K562 (cell line): ENCODE data around the gene RTP5. TPM values are rescaled to one million over a fixed set of nuclear protein-coding genes. Genes with fewer than 3 reads are reported as not detected.

Experiments used
- ATAC-seq: fragments of 200-7000 bp; cut with Tn5 transposase; 3 replicates; pipeline ENCODE4 v1.9.1; 2020; ENCODE audit warnings: moderate library complexity
- BruUV-seq: library from RNA; stranded (reverse); fragments of 400-500 nt; replicated peaks from 2 replicates; lab custom pipeline; 2021; lab: Mats Ljungman, UMichigan
- CTCF ChIA-PET: fragments of 300-600 bp; formaldehyde crosslinking; extraction: SDS; loops from one replicate; lab custom pipeline; 2021; ENCODE audit warnings: low intra/inter-chr PET ratio; lab: Yijun Ruan, JAX
- POLR2A ChIA-PET: fragments of 300-600, 350-650 bp; sonication (Branson Sonifier 250); formaldehyde crosslinking; extraction: SDS; loops from one replicate; lab custom pipeline; 2021; ENCODE audit warnings: antibody characterized with exemption, inconsistent platforms; lab: Yijun Ruan, JAX
- DNase-seq, 4 experiments: peaks; one replicate each; pipeline versions ENCODE4 v3.0.0 to v3.0.0-alpha.2; 2011 to 2018; ENCODE audit warnings: low spot score in 3 of 4, mixed read lengths in 3 of 4; ENCODE audit errors: extremely low read depth in 1 of 4
- FAIRE-seq: peaks from 2 replicates; lab custom pipeline; 2011; peaks lifted over from hg19 to GRCh38; lab: Jason Lieb, UNC
- H2AFZ ChIP-seq: 2 replicates; pipeline ENCODE4 v1.6.0; 2011; ENCODE audit warnings: low read depth, low read length, control low read depth, inconsistent platforms
- H3K27ac ChIP-seq: fragments of 200-600 bp; 3 replicates; pipeline ENCODE4 v1.8.0; 2011; ENCODE audit warnings: low read depth, mild to moderate bottlenecking, control low read depth, inconsistent platforms, low read length, moderate library complexity, mixed read lengths; ENCODE audit errors: extremely low read depth
- H3K27me3 ChIP-seq, 2 experiments: fragments of 300-600 bp in 1 of 2; 2 replicates in 1 of 2; 3 replicates in 1 of 2; pipeline versions ENCODE4 v1.6.0 to v1.8.0; 2011; ENCODE audit warnings: inconsistent platforms in 2 of 2, low read length in 2 of 2, mild to moderate bottlenecking in 1 of 2, mixed read lengths in 1 of 2, moderate library complexity in 1 of 2; ENCODE audit not compliant: control insufficient read depth in 2 of 2, insufficient read depth in 2 of 2
- H3K36me3 ChIP-seq: fragments of 300-600 bp; 3 replicates; pipeline ENCODE4 v1.8.0; 2011; ENCODE audit warnings: mild to moderate bottlenecking, low read length, inconsistent platforms; ENCODE audit not compliant: control insufficient read depth, insufficient read depth
- H3K4me1 ChIP-seq, 2 experiments: fragments of 200-600 bp in 1 of 2; replicated peaks in 1 of 2; 2 replicates in 1 of 2; 3 replicates in 1 of 2; pipeline versions ENCODE4 v1.5.1 to v1.8.0; 2011; ENCODE audit warnings: inconsistent platforms in 2 of 2, low read length in 2 of 2, mild to moderate bottlenecking in 1 of 2, mixed read lengths in 1 of 2, moderate library complexity in 1 of 2; ENCODE audit not compliant: control insufficient read depth in 2 of 2, insufficient read depth in 2 of 2
- H3K4me2 ChIP-seq: 2 replicates; pipeline ENCODE4 v1.6.1; 2011; ENCODE audit warnings: low read length, control low read depth, inconsistent platforms, mixed read lengths; ENCODE audit not compliant: insufficient read depth
- H3K4me3 ChIP-seq: fragments of 200-600 bp; sonication (generic), shearing (Covaris generic); 2 replicates; pipeline ENCODE4 v1.5.1; 2016; ENCODE audit warnings: control low read depth, inconsistent platforms
- H3K79me2 ChIP-seq: fragments of 200-600 bp; 3 replicates; pipeline ENCODE4 v1.8.0; 2011; ENCODE audit warnings: low read length, inconsistent platforms; ENCODE audit not compliant: control insufficient read depth, insufficient read depth
- H3K9ac ChIP-seq, 2 experiments: 2 replicates each; pipeline versions ENCODE4 v1.6.0 to v1.6.1; 2011; ENCODE audit warnings: low read depth in 2 of 2, low read length in 2 of 2, control low read depth in 1 of 2, inconsistent platforms in 1 of 2, mild to moderate bottlenecking in 1 of 2, mixed read lengths in 1 of 2; ENCODE audit not compliant: insufficient read depth in 1 of 2
- H3K9me1 ChIP-seq: one replicate; pipeline ENCODE4 v1.6.0; 2011; ENCODE audit warnings: inconsistent platforms, mild to moderate bottlenecking, low read length, moderate library complexity; ENCODE audit not compliant: control insufficient read depth, insufficient read depth
- H3K9me3 ChIP-seq: replicated peaks from 2 replicates; pipeline ENCODE4 v1.5.1; 2011; ENCODE audit warnings: low read depth, low read length, inconsistent platforms; ENCODE audit not compliant: control insufficient read depth, insufficient read depth
- H4K20me1 ChIP-seq: replicated peaks from 2 replicates; pipeline ENCODE4 v1.6.1; 2011; ENCODE audit warnings: low read length, inconsistent platforms, mixed read lengths; ENCODE audit not compliant: control insufficient read depth, insufficient read depth
- BRD9 ChIP-seq: fragments of 450-650 bp; IDR thresholded peaks from 2 replicates; pipeline ENCODE4 v1.6.1; 2018; ENCODE audit warnings: low read depth; ENCODE audit not compliant: partially characterized antibody
- CBX2 ChIP-seq: fragments of 200-600 bp; sonication (generic); IDR thresholded peaks from one replicate; pipeline ENCODE4 v1.6.1; 2012; ENCODE audit warnings: mild to moderate bottlenecking, low read length, inconsistent platforms; ENCODE audit not compliant: insufficient read depth, poor library complexity, severe bottlenecking
- ELF2 ChIP-seq: fragments of 250-450 bp; sonication (Bioruptor Pico); IDR thresholded peaks from 2 replicates; pipeline ENCODE4 v1.5.0; 2021; ENCODE audit warnings: mild to moderate bottlenecking
- FOXK2 ChIP-seq, 2 experiments: fragments of 450-650 bp; IDR thresholded peaks in 1 of 2; conservative IDR thresholded peaks in 1 of 2; 2 replicates each; pipeline ENCODE4 v1.6.1; 2016; ENCODE audit warnings: low read depth in 2 of 2, mild to moderate bottlenecking in 1 of 2
- HOXB6 ChIP-seq: fragments of 250-450 bp; sonication (Bioruptor Pico); IDR thresholded peaks from 2 replicates; pipeline ENCODE4 v1.5.1; 2022; ENCODE audit warnings: mild to moderate bottlenecking, borderline replicate concordance
- KDM5B ChIP-seq: fragments of 200-600 bp; sonication (generic); IDR thresholded peaks from 2 replicates; pipeline ENCODE4 v1.6.1; 2012; ENCODE audit warnings: low read depth, mild to moderate bottlenecking, moderate library complexity, low read length, control low read depth, inconsistent platforms; ENCODE audit not compliant: insufficient replicate concordance
- KLF1 ChIP-seq: fragments of 450-650 bp; IDR thresholded peaks from 2 replicates; pipeline ENCODE4 v1.6.1; 2016; ENCODE audit warnings: missing genetic modification characterization, missing compliant biosample characterization
- MEF2A ChIP-seq: IDR thresholded peaks from 2 replicates; pipeline ENCODE4 v1.6.1; 2011; ENCODE audit warnings: low read depth, mild to moderate bottlenecking, low read length, moderate library complexity; ENCODE audit not compliant: control insufficient read depth
- PML ChIP-seq: IDR thresholded peaks from 2 replicates; pipeline ENCODE4 v1.6.1; 2012; ENCODE audit warnings: low read length, inconsistent platforms
- SMARCA4 ChIP-seq: fragments of 450-650 bp; IDR thresholded peaks from 2 replicates; pipeline ENCODE4 v1.6.1; 2016
- SRF ChIP-seq, 2 experiments: fragments of 250-450, 450-650 bp in 1 of 2; sonication (Bioruptor Pico) in 1 of 2; sonication (generic) in 1 of 2; formaldehyde crosslinking; IDR thresholded peaks; 2 replicates each; pipeline versions ENCODE4 v1.5.0 to v1.5.1; 2020 to 2022; ENCODE audit warnings: mild to moderate bottlenecking in 1 of 2, missing genetic modification reagents in 1 of 2
- TAF15 ChIP-seq: fragments of 200-400 bp; formaldehyde crosslinking; IDR thresholded peaks from 2 replicates; pipeline ENCODE4 v1.6.1; 2017; ENCODE audit warnings: mild to moderate bottlenecking, low read depth, low read length, moderate library complexity
- TFE3 ChIP-seq: fragments of 450-650 bp; formaldehyde crosslinking; IDR thresholded peaks from 2 replicates; pipeline ENCODE4 v1.4.0; 2020; ENCODE audit warnings: mild to moderate bottlenecking, mixed read lengths
- ZNF23 ChIP-seq: fragments of 250-450 bp; sonication (Bioruptor Pico); IDR thresholded peaks from 2 replicates; pipeline ENCODE4 v1.4.0; 2020; ENCODE audit warnings: mild to moderate bottlenecking
- ZNF445 ChIP-seq: fragments of 250-450 bp; sonication (Bioruptor Pico); IDR thresholded peaks from 2 replicates; pipeline ENCODE4 v1.4.0; 2020; ENCODE audit warnings: low read depth, mild to moderate bottlenecking, moderate library complexity
- ZNF668 ChIP-seq: fragments of 250-450 bp; sonication (Bioruptor Pico); IDR thresholded peaks from 2 replicates; pipeline ENCODE4 v1.8.0; 2022; ENCODE audit warnings: mild to moderate bottlenecking, inconsistent platforms
- WGBS: fragments of 100-300 bp; shearing (Covaris generic); methylation state at CpG from one replicate; pipeline ENCODE4 v1.1.6; 2016; ENCODE audit warnings: low coverage, mixed read lengths; ENCODE audit not compliant: insufficient coverage; ENCODE audit errors: missing lambda C conversion rate; 5-methylcytosine and 5-hydroxymethylcytosine counted together
- in situ Hi-C: fragments of 300-500 bp; cut with MboI; formaldehyde crosslinking; loops from 4 replicates; pipeline ENCODE4 v1.15.0; 2018; ENCODE audit warnings: inconsistent platforms, mixed read lengths
- intact Hi-C: fragments of 100-400 bp; cut with micrococcal nuclease; formaldehyde crosslinking; loops from 2 replicates; pipeline ENCODE4 v1.14.2; 2022
- polyA plus RNA-seq, 8 experiments: library from polyadenylated mRNA; depleted of rRNA in 4 of 8; stranded (reverse) in 5 of 8; unstranded in 3 of 8; fragments of >200 nt; fragmentation: Nextera tagmentation in 2 of 8; fragmentation: Illumina TruSeq in 1 of 8; extraction: Ambion mirVana in 2 of 8; extraction: Trizol in 1 of 8; gene quantifications; 2 replicates each; pipeline versions ENCODE4 v1.2.1 to v1.2.3, GENCODE V29; 2011 to 2014; ENCODE audit warnings: inconsistent platforms in 1 of 8, missing spikeins in 1 of 8
- total RNA-seq, 7 experiments: library from RNA; depleted of rRNA in 6 of 7; stranded (reverse); fragments of >200 nt in 6 of 7; fragmentation: Illumina TruSeq in 2 of 7; extraction: Trizol in 2 of 7; gene quantifications; 2 replicates each; pipeline versions ENCODE4 v1.2.1 to v1.2.3, GENCODE V29; 2011 to 2021; ENCODE audit warnings: low replicate concordance in 1 of 7

RTP5 gene
- total and polyA plus RNA-seq, 9 of the 15 experiments (the other 6 are each of a cell fraction or from before 2014, with no cell fraction given) = not detected

- BruUV-seq = no TSS peak
- Histone ChIP-seq H3K36me3 (no peaks in the 10 kb centered on the region), H3K79me2 (peaks cover 5% of the 10 kb centered on the region; the same call in 1 of the 3 replicates), H3K27ac (no peak overlapping the region), H3K27me3 (no peaks in the 10 kb centered on the region), H3K9me3 (no peaks in the 10 kb centered on the region), H3K9ac (peak overlapping the region in 1 of 2 experiments; percentile 9; a peak in 1 of 4 replicates), H3K4me2 (no peak overlapping the region), H3K9me1 (no peaks in the 10 kb centered on the region), H3K4me1 (peaks cover 0 to 48% of the 10 kb centered on the region in 2 experiments; a peak in 2 of 5 replicates), H4K20me1 (no peaks in the 10 kb centered on the region), H2AFZ (no peak overlapping the region), H3K4me3 (no peak overlapping the region)
- no peak for DNase-seq
- FAIRE-seq = no peak
- in situ Hi-C loops (no loop called here), intact Hi-C loops (no loop called here)
- ATAC-seq = no peak
- 67% methylated on average over 17 of the region's 27 CpGs for WGBS
- no peak for TF ChIP-seq CBX2
- no peak for TF ChIP-seq KDM5B
- no peak for TF ChIP-seq ZNF445
- TF ChIP-seq FOXK2 (conservative IDR thresholded peaks at IDR 0.05 in 1 of 2, IDR thresholded peaks at IDR 0.05 in 1 of 2; ENCODE audit: low read depth in 2 of 2) = no peak
- TF ChIP-seq SMARCA4 = no peak
- TF ChIP-seq ZNF23 (CRISPR knock-in tag) = no peak
- no peak for TF ChIP-seq PML
- no peak for TF ChIP-seq TAF15
- no peak for TF ChIP-seq BRD9
- no peak for TF ChIP-seq SRF (CRISPR knock-in tag; IDR thresholded peaks at IDR 0.05)
- no peak for TF ChIP-seq TFE3 (CRISPR knock-in tag)
- TF ChIP-seq MEF2A = no peak
- no peak for TF ChIP-seq HOXB6 (CRISPR knock-in tag)
- no peak for TF ChIP-seq KLF1 (tag)
- TF ChIP-seq ZNF668 = no peak
- TF ChIP-seq ELF2 (CRISPR knock-in tag) = no peak
- CTCF ChIA-PET = no interaction called here
- POLR2A ChIA-PET = interaction anchor here (0.6 to 1.0 kb wide), 3 partner anchors 9 to 26 kb away, joined by 3 to 4 read pairs (median 3); no protein-coding TSS in a partner anchor
These were observed 18.8 kb upstream of the RTP5 start for GRCh38 chr2:241850544-241851324.
